Right kidney (tissue), 9 donors: ENCODE data around the gene DAAM2.

Experiments used
- DNase-seq: peaks from one replicate; pipeline ENCODE4 v3.0.0-alpha.2; 2016
- long read RNA-seq, 8 donors: transcript quantifications; one replicate each; lab custom pipeline, GENCODE V29; 2026

The DAAM2 gene
- long read RNA-seq, donor 1, partial matches to known transcripts, result 0 of 2 reads
- long read RNA-seq, donor 1, other reads (novel, unspliced or antisense), result 0 of 2 reads
- long read RNA-seq, donor 2, partial matches to known transcripts, result 0 of 1 reads
- long read RNA-seq, donor 2, other reads (novel, unspliced or antisense), result 0 of 1 reads
- long read RNA-seq, donor 3, partial matches to known transcripts, result 0 of 2 reads
- long read RNA-seq, donor 3, other reads (novel, unspliced or antisense), result 0 of 2 reads
- long read RNA-seq, donor 4, partial matches to known transcripts, result 0 of 2 reads
- long read RNA-seq, donor 4, other reads (novel, unspliced or antisense), result 0 of 2 reads
- long read RNA-seq, donor 5, partial matches to known transcripts, result 0 of 1 reads
- long read RNA-seq, donor 5, other reads (novel, unspliced or antisense), result 0 of 1 reads
- long read RNA-seq, donor 6, partial matches to known transcripts, result 21 of 25 reads
- long read RNA-seq, donor 6, other reads (novel, unspliced or antisense), result 0 of 25 reads
- long read RNA-seq, donor 7, partial matches to known transcripts, result 25 of 29 reads
- long read RNA-seq, donor 7, other reads (novel, unspliced or antisense), result 0 of 29 reads
- long read RNA-seq, donor 8, partial matches to known transcripts, result 0 of 5 reads
- long read RNA-seq, donor 8, other reads (novel, unspliced or antisense), result 0 of 5 reads

GRCh38 chr6:39791850-39792539, at the start of gene DAAM2:
DAAM2 (plus strand) TSS chr6:39792376; CDS start chr6:39856303, 63,927 bp downstream.
- DNase-seq, result peak; percentile 88

- DNase-seq, result no peak
Observed at GRCh38 chr6:39746795-39747194, 45.4 kb upstream of the DAAM2 start.

DNA sequence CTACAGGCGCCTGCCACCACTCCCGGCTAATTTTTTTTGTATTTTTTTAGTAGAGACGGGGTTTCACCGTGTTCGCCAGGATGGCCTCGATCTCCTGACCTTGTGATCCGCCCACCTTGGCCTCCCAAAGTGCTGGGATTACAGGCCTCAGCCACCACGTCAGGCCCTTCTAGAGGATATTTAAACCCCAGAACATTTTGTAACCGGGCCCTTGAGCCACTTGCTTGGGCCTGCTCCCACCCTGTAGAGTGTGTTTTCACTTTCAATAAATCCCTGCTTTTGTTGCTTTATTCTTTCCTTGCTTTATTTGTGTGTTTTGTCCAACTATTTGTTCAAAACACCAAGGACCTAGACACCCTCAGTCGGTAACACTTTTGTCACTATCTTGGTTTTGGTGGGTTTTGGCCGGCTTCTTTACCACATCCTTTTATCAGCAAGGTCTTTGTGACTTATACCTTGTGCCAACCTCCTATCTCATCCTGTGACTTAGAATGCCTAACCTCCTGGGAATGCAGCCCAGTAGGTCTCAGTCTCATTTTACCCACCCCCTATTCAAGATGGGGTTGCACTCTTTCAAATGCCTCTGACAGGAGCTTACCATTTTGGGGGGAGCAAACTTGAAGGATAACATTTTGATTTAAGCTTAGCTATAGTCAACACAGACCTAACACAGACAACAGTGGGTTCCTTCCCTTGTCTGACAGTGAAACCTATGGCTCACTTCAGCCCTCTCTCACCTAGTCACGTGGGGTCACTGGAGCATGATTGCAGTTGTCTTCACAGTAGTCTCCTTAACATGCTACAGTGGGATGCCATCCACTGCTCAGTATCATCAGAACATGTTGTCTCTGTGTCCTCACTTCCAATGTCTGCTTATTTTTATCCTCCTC, 39.1 kb upstream of the DAAM2 start:
- no peak for DNase-seq

GRCh38 chr6:39753725-39754045, 38.5 kb upstream of the DAAM2 start:
- no peak for DNase-seq

DNA sequence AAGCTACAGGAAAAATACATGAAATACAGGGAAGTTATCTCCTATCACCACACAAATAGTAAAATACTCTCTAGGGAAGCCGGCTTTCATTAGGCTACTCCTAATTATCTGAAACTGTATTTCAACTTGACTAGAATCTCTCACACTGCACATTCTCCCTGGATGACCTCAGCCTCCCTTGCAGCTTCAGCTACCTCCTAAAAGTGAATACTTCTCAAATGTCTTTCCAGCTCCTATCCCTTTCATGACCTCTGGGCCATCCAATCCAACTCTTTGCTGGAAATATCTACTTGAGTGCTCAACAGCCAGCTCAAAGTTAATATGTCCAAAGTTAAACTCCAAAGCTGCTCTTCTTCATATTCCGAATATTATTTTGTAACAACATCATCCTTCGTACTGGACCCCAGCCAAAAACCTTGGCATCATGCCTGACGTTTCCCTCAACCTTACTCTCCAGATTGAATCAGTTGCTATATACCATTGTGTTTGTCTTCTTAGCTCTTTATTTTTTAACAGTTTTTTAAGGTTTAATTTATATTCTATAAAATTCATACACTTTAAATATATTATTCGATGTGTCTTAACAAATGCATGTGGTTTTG, 37.6 kb upstream of the DAAM2 start:
- no peak for DNase-seq

- no peak for DNase-seq
Observed at GRCh38 chr6:39755231-39755630, 36.9 kb upstream of the DAAM2 start.

- no peak for DNase-seq
Observed at GRCh38 chr6:39756582-39756981, 35.6 kb upstream of the DAAM2 start.

GRCh38 chr6:39758905-39759605, 33.1 kb upstream of the DAAM2 start:
- DNase-seq, result no peak

GRCh38 chr6:39760226-39760952, 31.8 kb upstream of the DAAM2 start:
- no peak for DNase-seq

DNA sequence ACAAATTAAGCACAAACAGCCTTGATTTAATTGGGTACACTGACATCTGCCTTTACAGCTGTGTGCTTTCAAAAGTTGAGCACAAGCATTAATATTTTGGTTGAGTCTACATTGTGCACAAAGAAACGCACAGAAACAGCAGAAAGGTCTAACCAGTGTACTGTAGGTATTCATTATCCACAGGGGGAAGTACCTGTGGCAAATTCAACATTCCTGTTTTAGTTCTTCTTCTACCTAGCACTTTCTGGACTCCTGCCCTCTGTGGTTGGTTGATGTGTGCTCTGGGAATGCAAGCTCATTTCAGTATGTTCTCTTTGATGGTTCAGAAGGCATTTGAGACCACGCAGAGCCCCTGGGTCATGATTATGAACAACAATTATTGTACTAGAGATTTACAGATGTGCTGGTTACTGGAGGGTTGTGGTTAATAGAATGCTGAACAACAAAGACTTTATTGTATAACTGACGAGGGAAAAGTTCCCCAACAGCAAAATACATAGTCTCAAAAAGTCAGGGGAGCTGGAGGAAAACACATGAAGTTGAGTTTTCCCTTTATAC, 26.6 kb upstream of the DAAM2 start:
- no peak for DNase-seq

DNA sequence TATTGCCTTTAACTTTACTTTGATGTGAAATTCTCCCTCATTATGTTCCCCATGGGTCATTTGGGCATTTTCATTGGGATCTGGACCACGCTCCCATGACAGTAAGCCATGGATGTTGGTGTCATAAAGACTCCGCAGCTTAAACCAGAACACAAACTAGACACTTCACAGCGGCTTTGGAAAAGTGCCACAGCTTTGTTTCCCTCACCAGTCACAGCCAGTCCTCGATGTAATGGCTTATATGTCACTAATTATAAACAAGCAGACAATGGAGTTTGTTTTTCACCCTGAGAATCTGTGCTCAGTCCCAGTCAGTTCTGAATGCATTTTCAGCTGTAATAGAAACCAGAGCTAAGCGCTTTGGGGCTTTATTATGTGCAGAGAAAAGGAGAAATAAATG, 23.2 kb upstream of the DAAM2 start:
- no peak for DNase-seq

DNA sequence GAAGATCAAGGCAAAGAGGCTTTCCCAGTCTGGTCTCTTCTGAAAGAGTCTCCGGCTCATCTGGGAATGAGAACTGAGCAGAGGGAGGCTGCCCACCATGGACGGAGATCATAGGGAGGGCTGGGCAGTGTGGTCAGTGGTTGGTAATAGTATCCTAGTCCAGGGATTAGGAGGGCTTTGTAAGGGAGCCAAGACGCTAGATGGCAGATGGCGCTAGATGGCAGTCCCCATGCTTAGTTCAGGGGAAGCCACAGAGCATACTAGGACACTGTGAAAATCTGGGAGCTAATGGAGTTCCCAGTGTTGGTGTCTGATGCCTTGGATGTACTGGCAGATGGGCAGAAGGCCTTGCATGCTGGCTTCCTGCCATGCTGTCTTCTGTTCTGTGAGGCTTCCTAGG, 21.7 kb upstream of the DAAM2 start:
- no peak for DNase-seq

GRCh38 chr6:39772559-39773273, 19.5 kb upstream of the DAAM2 start:
- DNase-seq, result no peak

DNA sequence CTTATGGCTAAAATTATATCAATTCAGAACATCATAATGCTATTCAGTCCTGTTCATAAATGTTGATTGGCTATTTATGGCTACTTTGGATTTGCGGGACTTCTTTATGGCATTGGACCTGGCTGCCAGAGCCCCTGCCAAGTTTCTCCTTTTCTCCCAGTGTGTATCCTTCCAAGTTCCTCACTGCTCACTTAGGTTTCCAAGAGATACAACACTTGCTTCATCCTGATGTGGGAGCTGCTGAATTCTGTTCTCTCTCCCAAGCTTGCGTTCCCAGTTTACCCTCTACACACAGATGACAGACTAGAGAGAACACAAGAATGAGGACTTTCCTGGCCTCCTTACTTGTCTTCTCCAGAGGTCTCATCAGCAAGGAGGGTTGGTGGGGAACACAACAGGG, 18.4 kb upstream of the DAAM2 start:
- DNase-seq, result no peak

DNA sequence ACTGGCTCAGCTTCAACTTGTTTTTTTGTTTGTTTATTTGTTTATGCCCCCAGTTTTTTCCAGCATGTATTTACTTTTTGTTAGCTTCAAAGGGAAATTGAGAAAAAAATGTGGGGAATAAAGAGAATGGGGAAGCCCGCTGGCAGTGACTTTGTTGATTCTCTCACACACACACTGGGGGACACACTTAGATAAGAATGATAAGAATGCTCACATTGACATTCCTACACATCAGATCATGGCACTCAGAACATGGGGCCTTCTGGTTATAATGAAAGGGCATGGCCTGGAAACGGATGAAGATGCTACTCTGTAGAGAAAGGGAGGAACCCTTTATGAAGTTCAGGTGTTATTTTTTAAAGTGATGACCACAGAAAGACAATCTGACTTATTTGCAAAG, 15.6 kb upstream of the DAAM2 start:
- no peak for DNase-seq

GRCh38 chr6:39777218-39777617, 15.0 kb upstream of the DAAM2 start:
- peak; percentile 37 for DNase-seq

DNA sequence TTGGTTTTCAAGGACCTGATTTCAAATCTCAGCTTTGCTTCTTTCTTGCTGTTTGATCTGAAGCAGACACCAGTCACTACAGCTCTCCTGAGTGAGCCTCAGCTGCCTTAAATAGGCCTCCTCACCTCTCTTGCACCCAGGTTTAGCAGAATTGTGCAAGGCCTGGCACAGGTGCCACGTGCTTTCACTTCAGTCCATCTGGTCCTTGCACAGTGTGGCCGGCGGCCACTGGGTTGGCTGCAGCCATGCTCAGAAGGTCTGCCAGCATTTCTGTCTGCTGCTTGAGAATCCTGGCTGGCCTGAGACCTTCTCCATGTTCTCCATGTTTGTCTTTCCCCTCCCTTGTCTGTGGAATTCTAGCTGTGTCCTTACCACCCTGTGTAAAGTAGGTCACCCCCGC, 14.5 kb upstream of the DAAM2 start:
- DNase-seq, result no peak

DNA sequence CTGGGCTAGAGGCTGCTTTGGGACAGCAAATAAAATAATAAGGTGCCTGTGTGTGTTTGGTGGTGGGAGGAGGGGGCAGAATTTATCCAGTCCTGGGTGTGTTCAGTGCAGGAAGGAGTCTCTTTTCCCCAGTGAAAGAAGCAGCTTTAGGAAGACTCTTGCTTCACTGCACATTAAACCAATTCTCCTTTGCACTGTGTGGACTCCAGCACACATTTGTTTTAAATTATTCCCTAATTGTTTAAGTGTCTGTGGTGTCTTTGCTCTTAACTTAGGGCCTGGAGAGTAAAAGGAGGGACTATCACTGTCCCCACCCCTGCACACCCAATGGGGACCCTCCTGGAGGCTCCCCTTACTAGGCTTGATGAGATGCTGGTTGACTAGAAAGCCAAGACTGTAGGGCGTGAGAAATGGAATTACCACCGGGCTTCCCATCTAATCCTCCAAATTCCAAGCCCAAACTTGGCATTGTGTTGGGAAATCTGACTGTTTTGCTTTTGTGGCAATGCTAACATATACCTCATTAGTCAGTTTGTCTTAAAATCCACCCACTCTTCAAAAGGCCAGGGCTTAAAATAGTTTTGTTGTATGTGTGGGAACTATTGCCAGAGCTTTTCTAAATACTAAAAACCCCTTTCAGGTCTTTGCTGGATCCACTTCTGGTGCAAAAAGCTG, 13.5 kb upstream of the DAAM2 start:
- DNase-seq, result no peak

DNA sequence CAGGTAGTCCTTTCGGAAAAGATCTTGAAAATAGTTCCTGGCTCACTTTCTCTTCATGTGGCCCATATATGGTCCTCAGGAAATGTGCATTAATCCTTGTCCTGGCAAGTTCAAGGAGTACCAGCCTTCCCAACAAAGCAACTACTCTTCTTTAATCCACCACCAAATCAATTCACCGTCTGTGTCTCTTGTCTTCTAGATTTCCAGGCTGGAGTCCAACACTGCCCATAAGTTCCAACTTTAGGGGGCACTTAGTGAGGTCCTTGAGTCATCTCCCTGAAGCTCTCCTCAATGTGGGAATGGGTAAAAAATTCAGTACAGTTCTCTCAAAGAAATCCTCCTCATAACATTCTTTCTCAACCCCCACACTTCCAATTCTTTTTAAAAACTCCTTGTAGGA, 6.9 kb upstream of the DAAM2 start:
- no peak for DNase-seq
